Ovary (tissue), 3 donors: ENCODE results near the gene H2BK1.

Experiments used
- CTCF ChIP-seq, 3 donors: fragments of 450-650 bp in 2 of 3; fragments of 200-600 bp in 1 of 3; IDR thresholded peaks; one replicate each; pipeline versions ENCODE4 v1.5.1 to v1.8.0; 2016 to 2022; ENCODE audit warnings: antibody characterized with exemption in 3 of 3, mild to moderate bottlenecking in 1 of 3
- EP300 ChIP-seq: sonication (generic); formaldehyde crosslinking; IDR thresholded peaks from one replicate; pipeline ENCODE4 v1.6.1; 2017; ENCODE audit warnings: antibody characterized with exemption
- POLR2A ChIP-seq: fragments of 450-650 bp; IDR thresholded peaks from one replicate; pipeline ENCODE4 v1.6.1; 2017; ENCODE audit warnings: antibody characterized with exemption, mild to moderate bottlenecking, moderate library complexity
- donor health status: DM: no; HTN: no; CAD: no.

DNA sequence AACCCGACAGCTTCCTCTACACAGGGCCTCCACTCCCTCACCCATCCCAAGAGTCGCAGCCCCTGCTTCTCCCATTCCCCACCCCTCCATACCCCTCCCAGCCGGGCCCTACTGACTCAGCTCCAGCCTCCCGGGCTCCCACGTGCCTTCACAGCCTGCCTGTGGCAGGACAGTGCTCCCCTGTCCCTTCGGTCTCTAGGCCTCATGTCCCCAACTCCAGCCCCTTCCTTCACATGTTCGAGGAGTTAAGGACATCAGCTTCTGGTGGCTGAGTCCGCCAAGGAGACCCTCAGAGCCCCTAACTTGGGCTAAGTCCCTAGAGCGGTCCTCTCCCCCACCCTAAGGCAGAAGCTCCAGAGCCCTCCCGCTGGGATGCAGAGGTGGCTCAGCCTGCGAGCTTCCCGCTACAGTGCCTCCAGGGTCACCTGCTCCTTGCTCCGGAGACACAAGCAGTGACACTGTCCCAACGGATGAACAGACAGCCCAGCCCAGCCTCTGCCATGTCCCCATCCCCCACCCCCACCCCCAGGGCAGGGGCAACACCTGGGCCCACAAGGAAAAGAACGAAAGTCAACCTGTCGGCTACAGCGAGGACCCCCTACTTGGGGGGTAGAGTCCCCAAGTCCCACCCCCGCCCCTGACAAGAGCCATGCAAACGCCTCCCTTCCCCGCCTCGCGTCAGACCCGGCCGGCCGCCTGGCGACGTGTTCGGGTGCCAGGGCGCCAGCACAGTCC lies 37.5 kb upstream of the H2BK1 start:
- TF ChIP-seq POLR2A (no peak), CTCF (IDR thresholded peaks at IDR 0.05) (no peak), EP300 (no peak)
